Astrocyte of the cerebellum (primary cell): ENCODE measurements around the gene NUDT22.

ENCODE experiments used
- DNase-seq: peaks from one replicate; pipeline ENCODE4 v3.0.0-alpha.2; 2011; ENCODE audit warnings: low read depth
- H3K4me3 ChIP-seq: 2 replicates; pipeline ENCODE4 v1.5.1; 2011; ENCODE audit warnings: mild to moderate bottlenecking, low read depth, low read length, moderate library complexity
- CTCF ChIP-seq: IDR thresholded peaks from 2 replicates; pipeline ENCODE4 v1.5.1; 2012; ENCODE audit warnings: low read length, low read depth, moderate library complexity, mild to moderate bottlenecking; ENCODE audit errors: missing control alignments
- in situ Hi-C: cut with HindIII; loops from 2 replicates; pipeline ENCODE4 v1.10.0; 2017; ENCODE audit warnings: low sequenced_read_pairs

The NUDT22 gene

GRCh38 chr11:64260147-64260708, 34.2 kb downstream of the NUDT22 start:
- no peak for TF ChIP-seq CTCF
- in situ Hi-C loops: loop anchor here (10.0 kb wide), 1 partner anchor 65 kb away; no protein-coding TSS in a partner anchor

DNA sequence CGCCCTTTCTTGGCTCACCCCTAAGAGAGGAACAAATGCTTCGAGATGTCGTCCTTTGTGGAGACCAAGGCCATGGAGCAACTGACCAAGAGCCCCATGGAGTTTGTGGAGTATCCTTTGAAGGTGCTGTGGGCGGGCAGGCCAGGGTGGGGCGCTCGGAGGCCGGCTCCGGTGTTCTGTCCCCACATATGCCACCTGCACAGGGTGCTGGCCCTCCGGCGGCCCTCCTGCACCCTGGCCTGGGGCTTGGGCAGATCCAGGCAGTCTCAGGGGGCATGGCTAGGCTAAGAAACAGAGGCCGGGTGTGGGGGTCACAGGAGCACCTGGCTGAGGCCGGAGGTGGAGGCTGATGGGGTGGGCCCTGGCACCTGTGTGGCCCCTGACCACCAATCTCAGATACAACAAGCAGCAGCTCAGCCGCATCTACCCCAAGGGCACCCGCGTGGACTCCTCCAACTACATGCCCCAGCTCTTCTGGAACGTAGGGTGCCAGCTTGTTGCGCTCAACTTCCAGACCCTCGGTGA, 35.5 kb downstream of the NUDT22 start:
- no peak overlapping the region for H3K4me3 ChIP-seq
- in situ Hi-C loops: loop anchor here (10.0 kb wide), 1 partner anchor 63 kb away; no protein-coding TSS in a partner anchor
- no peak for DNase-seq
- no peak for TF ChIP-seq CTCF

More at GRCh38 chr11:64260147-64260708, 34.2 kb downstream of the NUDT22 start:
- DNase-seq: no peak
- H3K4me3 ChIP-seq: no peak overlapping the region

- TF ChIP-seq CTCF: no peak
- no peak overlapping the region for H3K4me3 ChIP-seq
- in situ Hi-C loops: loop anchor here (10.0 kb wide), 1 partner anchor 62 kb away; no protein-coding TSS in a partner anchor
- no peak for DNase-seq
Observed at GRCh38 chr11:64262271-64263002, 36.4 kb downstream of the NUDT22 start.

- DNase-seq: no peak
- TF ChIP-seq CTCF: no peak
- in situ Hi-C loops: loop anchor here (10.0 kb wide), 1 partner anchor 62 kb away; no protein-coding TSS in a partner anchor
- no peak overlapping the region for H3K4me3 ChIP-seq
Observed at GRCh38 chr11:64263021-64263946, 37.2 kb downstream of the NUDT22 start.

DNA sequence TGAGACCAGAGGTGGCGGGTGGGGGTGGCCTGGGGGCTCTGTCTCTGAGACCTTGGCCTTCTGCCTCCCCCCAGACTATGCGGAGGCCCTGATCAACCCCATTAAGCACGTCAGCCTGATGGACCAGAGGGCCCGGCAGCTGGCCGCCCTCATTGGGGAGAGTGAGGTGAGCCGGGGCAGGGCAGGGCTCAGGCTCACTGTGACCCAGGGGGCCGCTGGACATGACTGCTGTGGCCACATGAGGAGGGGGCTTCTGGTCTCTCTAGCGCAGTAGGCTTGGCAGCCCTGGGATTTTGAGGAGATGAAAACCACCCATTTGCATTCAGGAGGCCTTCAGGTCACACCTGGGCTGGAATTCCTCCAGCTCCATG, 37.9 kb downstream of the NUDT22 start:
- no peak overlapping the region for H3K4me3 ChIP-seq
- no peak for TF ChIP-seq CTCF
- in situ Hi-C loops: loop anchor here (10.0 kb wide), 1 partner anchor 61 kb away; no protein-coding TSS in a partner anchor

GRCh38 chr11:64264371-64264852, 38.3 kb downstream of the NUDT22 start:
- no peak overlapping the region for H3K4me3 ChIP-seq
- in situ Hi-C loops: loop anchor here (10.0 kb wide), 1 partner anchor 60 kb away; no protein-coding TSS in a partner anchor
- TF ChIP-seq CTCF: no peak
- no peak for DNase-seq

More for the DNA sequence above, 37.9 kb downstream of the NUDT22 start:
- DNase-seq: no peak
